HepG2 (cell line): Measurements from ENCODE around the gene GRM8. TPM values are rescaled to one million over a fixed set of nuclear protein-coding genes. Genes with fewer than 3 reads are reported as not detected.

Experiments
- AGO1 ChIP-seq: fragments of 200-400 bp; formaldehyde crosslinking; IDR thresholded peaks from 2 replicates; pipeline ENCODE4 v1.6.1; 2017; ENCODE audit warnings: mild to moderate bottlenecking, low read depth, low read length, moderate library complexity; ENCODE audit not compliant: poor library complexity, severe bottlenecking
- ATAD3A ChIP-seq: sonication (generic); formaldehyde crosslinking; IDR thresholded peaks from 2 replicates; pipeline ENCODE4 v1.4.0; 2020; ENCODE audit warnings: missing genetic modification reagents
- CEBPB ChIP-seq: IDR thresholded peaks from 2 replicates; pipeline ENCODE4 v1.6.1; 2011; ENCODE audit warnings: low read depth, low read length, improper control_type of control experiment, borderline replicate concordance
- CREM ChIP-seq, 2 experiments: sonication (generic) in 1 of 2; formaldehyde crosslinking in 1 of 2; IDR thresholded peaks; 2 replicates each; pipeline versions ENCODE4 v1.4.0 to v1.6.1; 2016 to 2020; ENCODE audit warnings: antibody characterized with exemption in 1 of 2, mild to moderate bottlenecking in 1 of 2, missing genetic modification reagents in 1 of 2
- ELF4 ChIP-seq: sonication (generic); formaldehyde crosslinking; IDR thresholded peaks from 2 replicates; pipeline ENCODE4 v1.5.0; 2020; ENCODE audit warnings: missing genetic modification reagents, mild to moderate bottlenecking, moderate library complexity, borderline replicate concordance
- FIP1L1 ChIP-seq: fragments of 200-400 bp; formaldehyde crosslinking; IDR thresholded peaks from 2 replicates; pipeline ENCODE4 v1.6.1; 2018; ENCODE audit warnings: low read depth, mild to moderate bottlenecking, low read length, moderate library complexity, borderline replicate concordance; ENCODE audit not compliant: insufficient read depth
- HIC2 ChIP-seq: sonication (generic); formaldehyde crosslinking; IDR thresholded peaks from 2 replicates; pipeline ENCODE4 v1.9.0; 2022; ENCODE audit warnings: low read depth, missing genetic modification reagents
- HMG20B ChIP-seq: conservative IDR thresholded peaks from 2 replicates; pipeline ENCODE4 v1.6.1; 2016; ENCODE audit warnings: missing genetic modification reagents, missing compliant biosample characterization
- JARID2 ChIP-seq: sonication (generic); formaldehyde crosslinking; IDR thresholded peaks from 2 replicates; pipeline ENCODE4 v1.8.1; 2023; ENCODE audit warnings: missing genetic modification reagents, inconsistent platforms; ENCODE audit not compliant: insufficient replicate concordance
- KDM1A ChIP-seq: IDR thresholded peaks from 2 replicates; pipeline ENCODE4 v1.6.1; 2016; ENCODE audit warnings: missing compliant biosample characterization
- MEIS1 ChIP-seq: sonication (generic); formaldehyde crosslinking; IDR thresholded peaks from 2 replicates; pipeline ENCODE4 v1.9.0; 2021; ENCODE audit warnings: mild to moderate bottlenecking, missing genetic modification reagents, moderate library complexity, borderline replicate concordance
- NFKB2 ChIP-seq: sonication (generic); formaldehyde crosslinking; IDR thresholded peaks from 2 replicates; pipeline ENCODE4 v1.4.0; 2020; ENCODE audit warnings: missing genetic modification reagents, borderline replicate concordance
- NRL ChIP-seq: sonication (generic); formaldehyde crosslinking; IDR thresholded peaks from 2 replicates; pipeline ENCODE4 v1.5.0; 2020; ENCODE audit warnings: missing genetic modification reagents, mild to moderate bottlenecking, moderate library complexity, borderline replicate concordance
- PTBP1 ChIP-seq: fragments of 200-400 bp; formaldehyde crosslinking; IDR thresholded peaks from 2 replicates; pipeline ENCODE4 v1.6.1; 2018; ENCODE audit warnings: low read length, low read depth; ENCODE audit not compliant: poor library complexity, severe bottlenecking
- SNAPC2 ChIP-seq: sonication (generic); formaldehyde crosslinking; IDR thresholded peaks from 2 replicates; pipeline ENCODE4 v1.8.1; 2022; ENCODE audit warnings: mild to moderate bottlenecking, missing genetic modification reagents
- WIZ ChIP-seq: sonication (generic); formaldehyde crosslinking; IDR thresholded peaks from 2 replicates; pipeline ENCODE4 v1.5.1; 2020; ENCODE audit warnings: mild to moderate bottlenecking, missing genetic modification reagents
- ZNF142 ChIP-seq: sonication (generic); formaldehyde crosslinking; IDR thresholded peaks from 2 replicates; pipeline ENCODE4 v1.4.0; 2020; ENCODE audit warnings: missing genetic modification reagents
- ZNF225 ChIP-seq: sonication (generic); formaldehyde crosslinking; IDR thresholded peaks from 2 replicates; pipeline ENCODE4 v1.4.0; 2020; ENCODE audit warnings: mild to moderate bottlenecking, missing genetic modification reagents
- ZNF296 ChIP-seq: sonication (generic); formaldehyde crosslinking; conservative IDR thresholded peaks from 2 replicates; pipeline ENCODE4 v1.5.0; 2020; ENCODE audit warnings: mild to moderate bottlenecking, missing genetic modification reagents
- ZNF460 ChIP-seq: sonication (generic); formaldehyde crosslinking; IDR thresholded peaks from 2 replicates; pipeline ENCODE4 v1.5.1; 2020; ENCODE audit warnings: missing genetic modification reagents, mild to moderate bottlenecking, borderline replicate concordance
- ZNF510 ChIP-seq: sonication (generic); formaldehyde crosslinking; IDR thresholded peaks from 2 replicates; pipeline ENCODE4 v1.4.0; 2020; ENCODE audit warnings: low read depth, mild to moderate bottlenecking, missing genetic modification reagents
- ZNF530 ChIP-seq: sonication (generic); formaldehyde crosslinking; IDR thresholded peaks from 2 replicates; pipeline ENCODE4 v1.5.0; 2020; ENCODE audit warnings: low read depth, mild to moderate bottlenecking, missing genetic modification reagents
- ZNF816 ChIP-seq: sonication (generic); formaldehyde crosslinking; IDR thresholded peaks from 2 replicates; pipeline ENCODE4 v1.8.0; 2022; ENCODE audit warnings: missing genetic modification reagents, mild to moderate bottlenecking, borderline replicate concordance
- polyA plus RNA-seq, 8 experiments: library from polyadenylated mRNA; depleted of rRNA in 3 of 8; stranded (reverse) in 7 of 8; unstranded in 1 of 8; fragments of >200 nt; fragmentation: Illumina TruSeq in 4 of 8; extraction: Trizol in 4 of 8; gene quantifications; 2 replicates each; pipeline versions ENCODE4 v1.2.1 to v1.2.3, GENCODE V29; 2011 to 2016; ENCODE audit warnings: low read depth in 4 of 8, missing spikeins in 1 of 8, mixed read lengths in 1 of 8; ENCODE audit not compliant: insufficient read depth in 1 of 8
- total RNA-seq, 5 experiments: library from RNA; depleted of rRNA; stranded (reverse); fragments of >200 nt; fragmentation: Illumina TruSeq; extraction: Trizol; gene quantifications; 2 replicates each; pipeline ENCODE4 v1.2.3, GENCODE V29; 2016; ENCODE audit warnings: low read depth in 1 of 5

GRM8 gene
- total and polyA plus RNA-seq, 2 of the 13 experiments (the other 11 are each of a cell fraction or from before 2014, with no cell fraction given), result not detected

GRCh38 chr7:127107601-127108007 is 145.1 kb downstream of the GRM8 start (continued):
- TF ChIP-seq ZNF816 (CRISPR knock-in tag), result 0 out of 2 replicates have a peak, but pooled peaks have one; percentile 70
- TF ChIP-seq ATAD3A (CRISPR knock-in tag), result no peak
- no peak for TF ChIP-seq HIC2 (CRISPR knock-in tag)
- no peak for TF ChIP-seq KDM1A (CRISPR knock-in tag)
- TF ChIP-seq AGO1, result no peak
- TF ChIP-seq JARID2 (CRISPR knock-in tag), result no peak
- no peak for TF ChIP-seq CREM (IDR thresholded peaks at IDR 0.05)
- TF ChIP-seq CREM (CRISPR knock-in tag; IDR thresholded peaks at IDR 0.05), result no peak
- TF ChIP-seq NFKB2 (CRISPR knock-in tag), result no peak
- TF ChIP-seq HMG20B, result 0 out of 2 replicates have a peak, but pooled peaks have one; percentile 57
- no peak for TF ChIP-seq ELF4 (CRISPR knock-in tag)
- no peak for TF ChIP-seq ZNF530 (CRISPR knock-in tag)
- peak; percentile 100 for TF ChIP-seq WIZ (CRISPR knock-in tag)
- TF ChIP-seq ZNF225, result no peak; the same call in 1 of the 2 replicates
- peak; percentile 78; the same call in 1 of the 2 replicates for TF ChIP-seq ZNF142 (CRISPR knock-in tag)
- TF ChIP-seq PTBP1, result no peak
- no peak for TF ChIP-seq MEIS1 (CRISPR knock-in tag)
- TF ChIP-seq NRL (CRISPR knock-in tag), result no peak
- no peak for TF ChIP-seq FIP1L1
- no peak for TF ChIP-seq CEBPB
- TF ChIP-seq ZNF510, result no peak
- no peak for TF ChIP-seq SNAPC2
- TF ChIP-seq ZNF460 (CRISPR knock-in tag), result no peak
- TF ChIP-seq ZNF296 (CRISPR knock-in tag), result peak; percentile 72; the same call in 1 of the 2 replicates
